ENCODE data around the gene ARMC7.
"Not testable (repeated sequence)": the region's sequence is repeated elsewhere in the genome, so short reads cannot be mapped to it uniquely, and the experiment has no call there.

Gene ARMC7

GRCh38 chr17:75124819-75125162, 15.0 kb downstream of the ARMC7 start:
- peak overlapping the region; percentile 36 for H3K4me3 Mint-ChIP-seq
- no peaks in the 10 kb centered on the region for H3K9me3 Mint-ChIP-seq
- H3K27ac Mint-ChIP-seq, result peak overlapping the region; percentile 84
- peaks cover 33% of the 10 kb centered on the region for H3K36me3 Mint-ChIP-seq (ENCODE audit: low read depth)
- H3K4me1 Mint-ChIP-seq (ENCODE audit: low read depth), result peaks cover 25% of the 10 kb centered on the region
- no peaks in the 10 kb centered on the region for H3K27me3 Mint-ChIP-seq (ENCODE audit: low read depth)

GRCh38 chr17:75125984-75126383, 16.2 kb downstream of the ARMC7 start:
- no peaks in the 10 kb centered on the region for H3K9me3 Mint-ChIP-seq
- H3K27ac Mint-ChIP-seq, result peak overlapping the region; percentile 75
- peak overlapping the region; percentile 35 for H3K4me3 Mint-ChIP-seq
- peaks cover 31% of the 10 kb centered on the region for H3K36me3 Mint-ChIP-seq (ENCODE audit: low read depth)
- H3K4me1 Mint-ChIP-seq (ENCODE audit: low read depth), result peaks cover 30% of the 10 kb centered on the region
- no peaks in the 10 kb centered on the region for H3K27me3 Mint-ChIP-seq (ENCODE audit: low read depth)

GRCh38 chr17:75126954-75127353, 17.2 kb downstream of the ARMC7 start:
- Mint-ChIP-seq H3K27me3 (ENCODE audit: low read depth) (no peaks in the 10 kb centered on the region), H3K36me3 (ENCODE audit: low read depth) (peaks cover 25% of the 10 kb centered on the region), H3K4me1 (ENCODE audit: low read depth) (peaks cover 33% of the 10 kb centered on the region), H3K4me3 (no peak overlapping the region), H3K27ac (no peak overlapping the region), H3K9me3 (no peaks in the 10 kb centered on the region)

- H3K27me3 Mint-ChIP-seq (ENCODE audit: low read depth); H3K4me3 Mint-ChIP-seq; H3K9me3 Mint-ChIP-seq; H3K27ac Mint-ChIP-seq: not testable (repeated sequence)
- peaks cover 38% of the 10 kb centered on the region for H3K4me1 Mint-ChIP-seq (ENCODE audit: low read depth)
- H3K36me3 Mint-ChIP-seq (ENCODE audit: low read depth), result peaks cover 25% of the 10 kb centered on the region
Measured at GRCh38 chr17:75127936-75128335, 18.2 kb downstream of the ARMC7 start.

GRCh38 chr17:75128694-75129505, 19.1 kb downstream of the ARMC7 start:
- H3K27me3 Mint-ChIP-seq (ENCODE audit: low read depth), result no peaks in the 10 kb centered on the region
- H3K4me1 Mint-ChIP-seq (ENCODE audit: low read depth), result peaks cover 37% of the 10 kb centered on the region
- H3K27ac Mint-ChIP-seq, result peak overlapping the region; percentile 18
- H3K36me3 Mint-ChIP-seq (ENCODE audit: low read depth), result peaks cover 24% of the 10 kb centered on the region
- H3K9me3 Mint-ChIP-seq, result no peaks in the 10 kb centered on the region
- no peak overlapping the region for H3K4me3 Mint-ChIP-seq

GRCh38 chr17:75129576-75129975, 19.8 kb downstream of the ARMC7 start:
- peaks cover 18% of the 10 kb centered on the region for H3K36me3 Mint-ChIP-seq (ENCODE audit: low read depth)
- no peak overlapping the region for H3K27ac Mint-ChIP-seq
- H3K27me3 Mint-ChIP-seq (ENCODE audit: low read depth), result no peaks in the 10 kb centered on the region
- no peaks in the 10 kb centered on the region for H3K9me3 Mint-ChIP-seq
- peak overlapping the region; percentile 62 for H3K4me3 Mint-ChIP-seq
- peaks cover 30% of the 10 kb centered on the region for H3K4me1 Mint-ChIP-seq (ENCODE audit: low read depth)

- Mint-ChIP-seq H3K4me1 (ENCODE audit: low read depth) (peaks cover 24% of the 10 kb centered on the region), H3K4me3 (peak overlapping the region; percentile 90), H3K27ac (peak overlapping the region; percentile 84), H3K36me3 (ENCODE audit: low read depth) (peaks cover 12% of the 10 kb centered on the region), H3K9me3 (no peaks in the 10 kb centered on the region), H3K27me3 (ENCODE audit: low read depth) (no peaks in the 10 kb centered on the region)
Measured at GRCh38 chr17:75130059-75130631, 20.4 kb downstream of the ARMC7 start.

GRCh38 chr17:75130632-75131277, 21.0 kb downstream of the ARMC7 start:
- H3K9me3 Mint-ChIP-seq, result no peaks in the 10 kb centered on the region
- H3K27ac Mint-ChIP-seq, result peak overlapping the region; percentile 84
- no peaks in the 10 kb centered on the region for H3K27me3 Mint-ChIP-seq (ENCODE audit: low read depth)
- peaks cover 12% of the 10 kb centered on the region for H3K36me3 Mint-ChIP-seq (ENCODE audit: low read depth)
- H3K4me1 Mint-ChIP-seq (ENCODE audit: low read depth), result peaks cover 21% of the 10 kb centered on the region
- H3K4me3 Mint-ChIP-seq, result peak overlapping the region; percentile 90

- no peaks in the 10 kb centered on the region for H3K27me3 Mint-ChIP-seq (ENCODE audit: low read depth)
- no peaks in the 10 kb centered on the region for H3K9me3 Mint-ChIP-seq
- peak within 1 kb of the TSS; percentile 90 for H3K4me3 Mint-ChIP-seq
- H3K27ac Mint-ChIP-seq, result peak within 1 kb of the TSS; percentile 84
- peaks cover 14% of the 10 kb centered on the region for H3K4me1 Mint-ChIP-seq (ENCODE audit: low read depth)
- peaks cover 15% of the 10 kb centered on the region for H3K36me3 Mint-ChIP-seq (ENCODE audit: low read depth)
Measured at GRCh38 chr17:75131278-75132017, 21.7 kb downstream of the ARMC7 start, which contains the start of gene NT5C. NT5C (minus strand) TSS chr17:75131742; CDS start chr17:75131707, 35 bp downstream.

GRCh38 chr17:75132018-75133000, 22.5 kb downstream of the ARMC7 start:
- Mint-ChIP-seq H3K4me1 (ENCODE audit: low read depth) (peaks cover 14% of the 10 kb centered on the region), H3K27ac (peak overlapping the region; percentile 83), H3K4me3 (peak overlapping the region; percentile 85), H3K36me3 (ENCODE audit: low read depth) (peaks cover 15% of the 10 kb centered on the region)
- not testable (repeated sequence) for H3K27me3 Mint-ChIP-seq (ENCODE audit: low read depth); H3K9me3 Mint-ChIP-seq

- H3K27ac Mint-ChIP-seq, result peak overlapping the region; percentile 20
- peaks cover 15% of the 10 kb centered on the region for H3K36me3 Mint-ChIP-seq (ENCODE audit: low read depth)
- H3K9me3 Mint-ChIP-seq, result no peaks in the 10 kb centered on the region
- H3K4me3 Mint-ChIP-seq, result peak overlapping the region; percentile 17
- peaks cover 14% of the 10 kb centered on the region for H3K4me1 Mint-ChIP-seq (ENCODE audit: low read depth)
- H3K27me3 Mint-ChIP-seq (ENCODE audit: low read depth), result no peaks in the 10 kb centered on the region
Measured at GRCh38 chr17:75133001-75133400, 23.2 kb downstream of the ARMC7 start.

GRCh38 chr17:75133607-75134347, 24.0 kb downstream of the ARMC7 start:
- not testable (repeated sequence) for H3K27me3 Mint-ChIP-seq (ENCODE audit: low read depth); H3K4me3 Mint-ChIP-seq; H3K9me3 Mint-ChIP-seq; H3K27ac Mint-ChIP-seq
- Mint-ChIP-seq H3K36me3 (ENCODE audit: low read depth) (peaks cover 14% of the 10 kb centered on the region), H3K4me1 (ENCODE audit: low read depth) (peaks cover 14% of the 10 kb centered on the region)

- Mint-ChIP-seq H3K4me1 (ENCODE audit: low read depth) (peaks cover 14% of the 10 kb centered on the region), H3K36me3 (ENCODE audit: low read depth) (peaks cover 13% of the 10 kb centered on the region), H3K9me3 (no peaks in the 10 kb centered on the region), H3K27me3 (ENCODE audit: low read depth) (no peaks in the 10 kb centered on the region), H3K27ac (peak overlapping the region; percentile 41), H3K4me3 (no peak overlapping the region)
Measured at GRCh38 chr17:75135452-75135851, 25.7 kb downstream of the ARMC7 start.

All from T-helper 1 cell treated with Interleukin-12 subunit alpha and Interleukin-12 subunit beta and Interleukin-4 antibody, amounts not matched to agents 30 μg/mL and 1 μg/mL, for 36 hours (primary cell).